Measurements from ENCODE around the gene COL6A2. TPM values are rescaled to one million over a fixed set of nuclear protein-coding genes. Genes with fewer than 3 reads are reported as not detected.

The COL6A2 gene
- total RNA-seq, 1 donor from 2014 or later = 535 TPM

DNA sequence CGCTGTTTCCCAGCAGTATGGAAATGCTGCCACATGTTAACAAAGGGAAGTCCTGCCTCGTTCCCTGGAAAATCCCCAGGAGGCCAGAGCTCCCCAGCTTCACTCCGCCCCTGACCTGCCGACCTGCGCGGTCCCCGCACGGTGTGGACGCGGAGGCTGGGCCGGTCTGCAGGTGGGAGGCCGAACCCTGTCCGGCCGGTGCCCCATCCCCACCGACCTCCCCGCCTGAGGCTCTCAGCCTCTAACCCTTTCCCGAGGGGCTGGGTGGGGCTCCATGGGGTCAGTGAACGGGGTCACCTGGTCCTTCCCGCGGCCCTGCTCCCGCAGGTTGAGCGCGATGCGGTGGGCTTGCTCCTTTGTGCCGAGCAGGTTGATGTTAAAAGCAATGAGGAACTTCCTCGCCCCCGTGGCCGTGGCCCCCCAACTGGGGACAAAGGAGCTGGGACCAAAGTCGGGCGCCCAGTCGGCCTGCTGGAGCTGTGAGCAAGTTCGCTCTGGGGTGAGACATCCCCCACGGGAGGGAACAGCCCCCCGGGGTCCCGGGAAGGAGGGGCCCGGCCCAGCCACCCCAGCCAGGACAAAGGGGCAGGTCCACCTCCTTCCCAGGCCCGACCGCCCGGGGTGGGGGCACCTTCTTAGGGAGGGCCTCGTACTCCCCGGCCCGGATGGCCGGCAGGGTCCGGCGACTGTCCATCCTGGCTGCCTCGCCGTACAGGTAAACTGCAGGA lies 53.5 kb downstream of the COL6A2 start:
- DNase-seq (ENCODE audit: extremely low spot score in 2 of 2) = peak in 1 of 2 donors; percentile 71
- Histone ChIP-seq H3K36me3 (no peaks in the 10 kb centered on the region), H3K27ac (no peak overlapping the region), H3K9me3 (no peaks in the 10 kb centered on the region), H3K27me3 (no peaks in the 10 kb centered on the region), H3K4me3 (no peak overlapping the region), H3K4me1 (peaks cover 12% of the 10 kb centered on the region)
- intact Hi-C loops (cut with DNase I) = no loop called here
- TF ChIP-seq, protein P1, sequence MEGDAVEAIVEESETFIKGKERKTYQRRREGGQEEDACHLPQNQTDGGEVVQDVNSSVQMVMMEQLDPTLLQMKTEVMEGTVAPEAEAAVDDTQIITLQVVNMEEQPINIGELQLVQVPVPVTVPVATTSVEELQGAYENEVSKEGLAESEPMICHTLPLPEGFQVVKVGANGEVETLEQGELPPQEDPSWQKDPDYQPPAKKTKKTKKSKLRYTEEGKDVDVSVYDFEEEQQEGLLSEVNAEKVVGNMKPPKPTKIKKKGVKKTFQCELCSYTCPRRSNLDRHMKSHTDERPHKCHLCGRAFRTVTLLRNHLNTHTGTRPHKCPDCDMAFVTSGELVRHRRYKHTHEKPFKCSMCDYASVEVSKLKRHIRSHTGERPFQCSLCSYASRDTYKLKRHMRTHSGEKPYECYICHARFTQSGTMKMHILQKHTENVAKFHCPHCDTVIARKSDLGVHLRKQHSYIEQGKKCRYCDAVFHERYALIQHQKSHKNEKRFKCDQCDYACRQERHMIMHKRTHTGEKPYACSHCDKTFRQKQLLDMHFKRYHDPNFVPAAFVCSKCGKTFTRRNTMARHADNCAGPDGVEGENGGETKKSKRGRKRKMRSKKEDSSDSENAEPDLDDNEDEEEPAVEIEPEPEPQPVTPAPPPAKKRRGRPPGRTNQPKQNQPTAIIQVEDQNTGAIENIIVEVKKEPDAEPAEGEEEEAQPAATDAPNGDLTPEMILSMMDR (IDR thresholded peaks at IDR 0.05) = no peak
- no peak for TF ChIP-seq POLR2AphosphoS5 (IDR thresholded peaks at IDR 0.05; ENCODE audit: insufficient read depth in 1 of 2, low read depth in 1 of 2)
- no peak for TF ChIP-seq POLR2A (IDR thresholded peaks at IDR 0.05)

DNA sequence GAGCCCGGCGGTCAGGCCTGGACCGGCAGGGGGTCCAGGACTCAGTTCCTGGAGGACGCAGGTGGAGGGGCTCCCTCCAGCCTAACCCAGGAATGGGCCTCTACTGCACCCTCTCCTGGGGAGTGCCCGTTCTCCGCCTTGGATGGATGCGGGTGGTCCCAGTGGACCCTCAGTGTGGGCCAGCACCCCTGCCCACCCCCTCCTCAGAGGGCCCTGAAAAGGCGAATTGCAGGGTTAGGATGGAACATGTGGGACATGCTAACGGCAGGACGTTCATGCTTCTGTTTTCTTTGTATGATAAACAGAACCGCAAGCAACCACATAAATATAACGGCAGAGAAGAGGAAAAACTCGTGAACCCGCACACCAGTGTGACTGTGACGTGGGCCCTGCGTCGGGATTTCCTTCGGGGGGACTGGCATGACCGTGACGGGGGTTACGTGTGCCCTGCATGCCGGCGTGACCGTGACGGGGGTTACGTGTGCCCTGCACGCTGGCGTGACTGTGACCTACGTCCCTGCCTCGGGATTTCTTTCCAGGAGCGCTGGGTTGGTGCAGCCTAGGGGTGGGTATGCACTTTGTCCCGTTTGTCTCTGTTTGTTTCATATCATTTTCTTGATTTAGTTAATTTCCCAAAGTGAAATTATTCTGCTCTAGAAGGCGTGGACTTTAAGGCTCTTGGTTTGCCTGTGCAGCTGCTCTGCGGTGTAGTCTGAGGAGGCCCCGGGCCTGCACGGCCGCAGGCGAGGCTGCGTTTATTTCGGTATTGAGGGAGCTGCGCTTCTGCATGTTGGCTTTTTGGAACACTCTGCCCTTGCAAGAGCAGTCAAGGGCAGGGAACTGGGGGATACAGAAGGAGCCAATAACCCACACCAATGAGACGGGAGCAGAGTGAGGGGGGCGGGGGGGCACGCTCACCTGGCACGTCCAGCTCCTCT lies 54.3 kb downstream of the COL6A2 start:
- Histone ChIP-seq H3K4me3 (no peak overlapping the region), H3K4me1 (peaks cover 12% of the 10 kb centered on the region), H3K27me3 (no peaks in the 10 kb centered on the region), H3K9me3 (no peaks in the 10 kb centered on the region), H3K27ac (no peak overlapping the region), H3K36me3 (no peaks in the 10 kb centered on the region)
- DNase-seq (ENCODE audit: extremely low spot score in 2 of 2) = peak in 1 of 2 donors; percentile 56
- intact Hi-C loops (cut with DNase I) = no loop called here
- TF ChIP-seq POLR2AphosphoS5 (IDR thresholded peaks at IDR 0.05; ENCODE audit: insufficient read depth in 1 of 2, low read depth in 1 of 2) = no peak
- no peak for TF ChIP-seq POLR2A (IDR thresholded peaks at IDR 0.05)
- TF ChIP-seq, protein P1 (IDR thresholded peaks at IDR 0.05) = no peak

DNA sequence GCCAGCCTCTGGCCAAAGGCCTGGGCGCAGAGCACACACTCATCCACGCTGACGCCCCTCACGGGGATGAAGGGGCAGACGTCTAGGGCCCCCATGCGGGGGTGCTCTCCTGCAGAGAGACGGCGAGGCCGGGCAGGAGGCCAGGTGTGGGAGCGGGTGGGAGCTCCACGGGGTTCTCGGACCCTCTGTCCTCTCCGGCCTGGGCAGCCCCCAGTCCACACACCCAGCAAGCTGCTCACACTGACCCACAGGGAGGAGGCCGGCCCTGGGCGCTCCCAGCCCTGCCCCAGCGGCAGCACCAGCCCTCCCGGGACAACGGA lies 55.0 kb downstream of the COL6A2 start:
- no peaks in the 10 kb centered on the region for H3K9me3 ChIP-seq
- peaks cover 12% of the 10 kb centered on the region for H3K4me1 ChIP-seq
- intact Hi-C loops (cut with DNase I) = no loop called here
- H3K4me3 ChIP-seq = peak overlapping the region; percentile 17 to 18
- DNase-seq (ENCODE audit: extremely low spot score in 2 of 2) = peak in 1 of 2 donors; percentile 83
- no peaks in the 10 kb centered on the region for H3K27me3 ChIP-seq
- peak overlapping the region; percentile 70 for H3K27ac ChIP-seq
- no peaks in the 10 kb centered on the region for H3K36me3 ChIP-seq
- TF ChIP-seq POLR2A (IDR thresholded peaks at IDR 0.05) (no peak), POLR2AphosphoS5 (IDR thresholded peaks at IDR 0.05; ENCODE audit: insufficient read depth in 1 of 2, low read depth in 1 of 2) (no peak)
- TF ChIP-seq, protein P1 (IDR thresholded peaks at IDR 0.05) = no peak

DNA sequence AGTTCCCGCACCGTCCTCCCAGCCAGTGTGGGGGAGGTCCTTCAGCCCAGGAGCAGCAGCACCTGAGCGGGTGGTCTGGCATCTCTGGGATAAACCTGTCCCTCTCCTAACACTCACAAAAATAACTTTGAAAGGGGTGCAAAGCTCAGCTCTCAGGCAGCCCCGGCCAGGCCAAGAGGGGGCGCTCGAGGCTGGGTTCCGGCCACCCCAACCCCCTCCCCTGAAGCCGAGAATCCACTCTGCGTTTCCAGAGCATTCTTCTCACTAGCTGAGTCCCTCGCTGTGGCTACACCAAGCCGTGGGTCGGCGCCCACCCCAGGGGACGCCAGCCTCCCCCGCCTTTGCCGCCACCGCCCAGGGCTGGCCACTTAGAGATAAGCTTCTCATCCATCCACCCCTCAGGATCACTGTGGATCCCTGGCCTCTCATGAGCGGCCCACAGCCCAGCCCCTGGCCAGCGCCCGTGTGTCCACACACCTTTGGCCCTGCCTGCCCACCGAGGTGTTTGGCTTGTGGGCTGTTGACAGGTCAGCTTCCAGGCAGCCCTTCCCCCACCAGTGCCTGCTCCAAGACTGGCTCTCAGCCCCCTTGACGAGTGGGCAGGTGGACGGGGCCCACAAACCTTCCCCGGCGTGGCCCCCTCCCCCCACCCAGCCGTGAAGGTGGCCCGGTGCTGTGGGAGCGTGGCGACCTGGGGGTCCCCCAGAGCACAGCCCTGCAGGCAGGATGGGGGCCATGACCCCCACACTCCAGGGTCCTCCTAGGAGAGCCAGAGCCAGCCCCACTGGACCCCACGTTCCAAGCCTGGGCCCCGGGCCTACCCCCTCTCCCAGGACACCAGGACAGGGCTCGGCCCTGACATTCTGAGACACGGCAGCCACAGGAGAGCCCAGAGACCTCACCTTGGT lies 55.6 kb downstream of the COL6A2 start:
- intact Hi-C loops (cut with DNase I) = no loop called here
- H3K27ac ChIP-seq = peak overlapping the region; percentile 70
- H3K27me3 ChIP-seq = no peaks in the 10 kb centered on the region
- peak in 1 of 2 donors; percentile 75 for DNase-seq (ENCODE audit: extremely low spot score in 2 of 2)
- H3K9me3 ChIP-seq = no peaks in the 10 kb centered on the region
- TF ChIP-seq POLR2A (IDR thresholded peaks at IDR 0.05) (no peak), POLR2AphosphoS5 (IDR thresholded peaks at IDR 0.05; ENCODE audit: insufficient read depth in 1 of 2, low read depth in 1 of 2) (peak; percentile 27 to 31)
- TF ChIP-seq, protein P1 (IDR thresholded peaks at IDR 0.05) = peak in 2 of 3 experiments; percentile 43 to 63
- no peaks in the 10 kb centered on the region for H3K36me3 ChIP-seq
- H3K4me1 ChIP-seq = peaks cover 12% of the 10 kb centered on the region
- H3K4me3 ChIP-seq = peak overlapping the region; percentile 17 to 18
